PFSK-1 (cell line): ENCODE results near the gene DCBLD2.

Source experiments
- FOXP2 ChIP-seq: optimal IDR thresholded peaks from 2 replicates; pipeline ENCODE3; 2011; ENCODE audit warnings: borderline replicate concordance, control low read depth, inconsistent platforms; ENCODE audit not compliant: insufficient read depth; ENCODE audit errors: extremely low read length, extremely low read depth
- POLR2AphosphoS5 ChIP-seq: IDR thresholded peaks from 2 replicates; pipeline ENCODE4 v1.6.1; 2012; ENCODE audit warnings: low read depth, mild to moderate bottlenecking, control low read depth, low read length, moderate library complexity
- REST ChIP-seq, 2 experiments: IDR thresholded peaks; 2 replicates each; pipeline versions ENCODE4 v1.6.1 to v1.8.0; 2011 to 2012; ENCODE audit warnings: low read depth in 2 of 2, low read length in 2 of 2, control low read depth in 1 of 2, inconsistent platforms in 1 of 2, mild to moderate bottlenecking in 1 of 2, moderate library complexity in 1 of 2; ENCODE audit not compliant: insufficient read depth in 1 of 2
- SIN3A ChIP-seq: IDR thresholded peaks from 2 replicates; pipeline ENCODE4 v1.6.1; 2012; ENCODE audit warnings: mild to moderate bottlenecking, low read length, moderate library complexity, borderline replicate concordance; ENCODE audit not compliant: insufficient read depth
- TAF1 ChIP-seq: IDR thresholded peaks from 2 replicates; pipeline ENCODE4 v1.6.1; 2012; ENCODE audit warnings: low read length, control low read depth, borderline replicate concordance; ENCODE audit not compliant: insufficient read depth

DCBLD2 gene

GRCh38 chr3:98892263-98892662 is 9.2 kb downstream of the DCBLD2 start:
- TF ChIP-seq TAF1: no peak
- no peak for TF ChIP-seq POLR2AphosphoS5
- TF ChIP-seq FOXP2: no peak
- no peak for TF ChIP-seq REST (IDR thresholded peaks at IDR 0.05; ENCODE audit: insufficient read depth in 1 of 2, low read depth in 2 of 2, low read length in 2 of 2)
- TF ChIP-seq SIN3A: no peak

- TF ChIP-seq REST (IDR thresholded peaks at IDR 0.05; ENCODE audit: insufficient read depth in 1 of 2, low read depth in 2 of 2, low read length in 2 of 2): no peak
- no peak for TF ChIP-seq FOXP2
- no peak for TF ChIP-seq SIN3A
- no peak for TF ChIP-seq TAF1
- TF ChIP-seq POLR2AphosphoS5: no peak
Measured at GRCh38 chr3:98890965-98891910, 10.3 kb downstream of the DCBLD2 start.

GRCh38 chr3:98890181-98890835 is 11.2 kb downstream of the DCBLD2 start:
- TF ChIP-seq POLR2AphosphoS5 (no peak), SIN3A (no peak), REST (IDR thresholded peaks at IDR 0.05; ENCODE audit: insufficient read depth in 1 of 2, low read depth in 2 of 2, low read length in 2 of 2) (no peak), FOXP2 (no peak), TAF1 (no peak)

- TF ChIP-seq FOXP2 (no peak), SIN3A (no peak), POLR2AphosphoS5 (no peak)
Measured at GRCh38 chr3:98887684-98888083, 13.8 kb downstream of the DCBLD2 start.

- TF ChIP-seq POLR2AphosphoS5: no peak
- no peak for TF ChIP-seq SIN3A
- no peak for TF ChIP-seq REST (IDR thresholded peaks at IDR 0.05; ENCODE audit: insufficient read depth in 1 of 2, low read depth in 2 of 2, low read length in 2 of 2)
- TF ChIP-seq TAF1: no peak
- TF ChIP-seq FOXP2: no peak
Measured at GRCh38 chr3:98886525-98886924, 15.0 kb downstream of the DCBLD2 start.
